SK-N-SH treated with all-trans-retinoic acid at 6 μM for 48 hours (cell line): ENCODE results near the gene ALDH3A1.

Experiments used
- ATAC-seq: fragments of 200-7000 bp; cut with Tn5 transposase; 3 replicates; pipeline ENCODE4 v1.9.1; 2020; ENCODE audit warnings: mild to moderate bottlenecking, moderate library complexity
- ARNTL ChIP-seq: fragments of 450-650 bp; formaldehyde crosslinking; IDR thresholded peaks from 2 replicates; pipeline ENCODE4 v1.5.0; 2020; ENCODE audit warnings: low read depth, mild to moderate bottlenecking, moderate library complexity, borderline replicate concordance
- CREB5 ChIP-seq: fragments of 250-450 bp; sonication (Bioruptor Pico); IDR thresholded peaks from 2 replicates; pipeline ENCODE4 v1.5.1; 2020; ENCODE audit warnings: low read depth, mild to moderate bottlenecking, moderate library complexity
- CSRNP3 ChIP-seq: fragments of 250-450 bp; sonication (Bioruptor Pico); IDR thresholded peaks from 2 replicates; pipeline ENCODE4 v1.5.1; 2021; ENCODE audit warnings: mild to moderate bottlenecking, moderate library complexity
- GLIS3 ChIP-seq: fragments of 250-450 bp; sonication (Bioruptor Pico); IDR thresholded peaks from 2 replicates; pipeline ENCODE4 v1.5.0; 2020; ENCODE audit warnings: mild to moderate bottlenecking, moderate library complexity
- ISL1 ChIP-seq: fragments of 250-450 bp; sonication (Bioruptor Pico); IDR thresholded peaks from 2 replicates; pipeline ENCODE4 v2.1.2; 2022; ENCODE audit warnings: mild to moderate bottlenecking, moderate library complexity
- OSR1 ChIP-seq: fragments of 250-450 bp; sonication (Bioruptor Pico); IDR thresholded peaks from 2 replicates; pipeline ENCODE4 v1.8.0; 2022; ENCODE audit warnings: moderate library complexity, mild to moderate bottlenecking, inconsistent platforms
- PATZ1 ChIP-seq: fragments of 250-450 bp; sonication (Bioruptor Pico); IDR thresholded peaks from 2 replicates; pipeline ENCODE4 v1.8.0; 2020; ENCODE audit warnings: mild to moderate bottlenecking, moderate library complexity, borderline replicate concordance
- POU6F1 ChIP-seq: fragments of 250-450 bp; sonication (Bioruptor Pico); IDR thresholded peaks from 2 replicates; pipeline ENCODE4 v1.8.0; 2021; ENCODE audit warnings: low read depth, mild to moderate bottlenecking, moderate library complexity, borderline replicate concordance
- RARB ChIP-seq: fragments of 250-450 bp; sonication (Bioruptor Pico); IDR thresholded peaks from 2 replicates; pipeline ENCODE4 v1.8.0; 2021; ENCODE audit warnings: mild to moderate bottlenecking, moderate library complexity
- SNAI2 ChIP-seq: fragments of 250-450 bp; sonication (Bioruptor Pico); IDR thresholded peaks from 2 replicates; pipeline ENCODE4 v1.5.0; 2020; ENCODE audit warnings: mild to moderate bottlenecking, moderate library complexity
- TCF4 ChIP-seq: fragments of 250-450 bp; sonication (Bioruptor Pico); IDR thresholded peaks from 2 replicates; pipeline ENCODE4 v1.8.0; 2021; ENCODE audit warnings: mild to moderate bottlenecking, moderate library complexity, borderline replicate concordance
- TOX ChIP-seq: fragments of 250-450 bp; sonication (Bioruptor Pico); IDR thresholded peaks from 2 replicates; pipeline ENCODE4 v1.8.0; 2021; ENCODE audit warnings: mild to moderate bottlenecking, moderate library complexity, borderline replicate concordance
- TSHZ2 ChIP-seq: fragments of 250-450 bp; sonication (Bioruptor Pico); IDR thresholded peaks from 2 replicates; pipeline ENCODE4 v1.5.0; 2020; ENCODE audit warnings: mild to moderate bottlenecking, moderate library complexity
- ZC3H10 ChIP-seq: fragments of 250-450 bp; sonication (Bioruptor Pico); IDR thresholded peaks from 2 replicates; pipeline ENCODE4 v1.5.1; 2021; ENCODE audit warnings: mild to moderate bottlenecking, moderate library complexity
- ZFP30 ChIP-seq: fragments of 450-650 bp; formaldehyde crosslinking; IDR thresholded peaks from 2 replicates; pipeline ENCODE4 v1.5.0; 2022; ENCODE audit warnings: mild to moderate bottlenecking, moderate library complexity
- ZNF565 ChIP-seq: fragments of 450-650 bp; formaldehyde crosslinking; conservative IDR thresholded peaks from 2 replicates; pipeline ENCODE4 v1.5.0; 2020; ENCODE audit warnings: low read depth, mild to moderate bottlenecking, moderate library complexity
- ZNF70 ChIP-seq: fragments of 450-650 bp; formaldehyde crosslinking; IDR thresholded peaks from 2 replicates; pipeline ENCODE4 v1.5.0; 2020; ENCODE audit warnings: mild to moderate bottlenecking, moderate library complexity
- ZNF8 ChIP-seq: fragments of 450-650 bp; formaldehyde crosslinking; IDR thresholded peaks from 2 replicates; pipeline ENCODE4 v1.5.0; 2020; ENCODE audit warnings: mild to moderate bottlenecking, moderate library complexity

ALDH3A1 gene

GRCh38 chr17:19740933-19741332 lies 7.2 kb downstream of the ALDH3A1 start (continued):
- TF ChIP-seq PATZ1 (CRISPR knock-in tag), result no peak
- TF ChIP-seq, all 23 proteins: peak for 0

- ATAC-seq, result no peak
- no peak for TF ChIP-seq OSR1 (CRISPR knock-in tag)
- TF ChIP-seq TCF4 (CRISPR knock-in tag), result no peak
- no peak for TF ChIP-seq ZNF8
- no peak for TF ChIP-seq ZC3H10
Observed at GRCh38 chr17:19739241-19740201, 8.6 kb downstream of the ALDH3A1 start.

GRCh38 chr17:19738757-19739156 lies 9.3 kb downstream of the ALDH3A1 start:
- TF ChIP-seq CREB5 (CRISPR knock-in tag) (no peak), SNAI2 (no peak), GLIS3 (no peak), POU6F1 (no peak), PATZ1 (CRISPR knock-in tag) (no peak), ZNF565 (CRISPR knock-in tag) (no peak), ZFP30 (CRISPR knock-in tag) (no peak), CSRNP3 (no peak)
- TF ChIP-seq, all 23 proteins: peak for 0
- no peak for ATAC-seq

DNA sequence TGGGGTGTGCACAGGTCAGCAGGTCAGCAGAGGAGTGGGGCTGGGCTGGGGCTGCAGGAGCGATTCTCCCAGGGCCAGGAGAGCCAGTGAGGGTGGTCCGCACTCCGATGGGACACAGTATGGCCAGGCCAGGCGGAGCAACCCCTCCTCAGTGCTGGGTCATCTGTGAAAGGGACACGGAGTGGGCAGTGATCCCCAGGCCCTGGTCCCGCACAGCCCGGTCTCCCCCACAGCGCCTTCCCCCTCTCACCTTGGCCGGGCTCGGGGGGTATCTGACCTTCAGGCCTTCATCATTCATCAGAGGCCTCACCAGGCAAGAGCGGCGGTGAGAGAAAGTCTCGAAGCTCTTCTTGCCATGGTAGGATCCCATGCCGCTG lies 10.0 kb downstream of the ALDH3A1 start:
- TF ChIP-seq ZNF70 (CRISPR knock-in tag) (no peak), ARNTL (CRISPR knock-in tag) (no peak), ZFP30 (CRISPR knock-in tag) (no peak), RARB (CRISPR knock-in tag) (no peak), TSHZ2 (CRISPR knock-in tag) (no peak), ISL1 (CRISPR knock-in tag) (no peak), GLIS3 (no peak), ZNF565 (CRISPR knock-in tag) (no peak), TOX (CRISPR knock-in tag) (no peak), OSR1 (CRISPR knock-in tag) (no peak)
- ATAC-seq, result no peak
